Stimulated activated CD8-positive, alpha-beta memory T cell treated with anti-CD3 and anti-CD28 coated beads, Interleukin-4, amount 100 ng/mL, for 1 hour (primary cell): ENCODE measurements around the gene RAPGEF4.

Experiments
- DNase-seq, 2 donors: peaks; one replicate each; pipeline ENCODE4 v3.0.0-alpha.2; 2020; ENCODE audit warnings: low read depth in 2 of 2, low spot score in 1 of 2

Gene RAPGEF4

GRCh38 chr2:172821370-172822338 lies 86.0 kb downstream of the RAPGEF4 start:
- DNase-seq, result no peak

- DNase-seq, result no peak
Measured at GRCh38 chr2:172822585-172822984, 86.9 kb downstream of the RAPGEF4 start.

GRCh38 chr2:172823261-172823850 lies 87.7 kb downstream of the RAPGEF4 start:
- no peak for DNase-seq

- no peak for DNase-seq
Measured at GRCh38 chr2:172826522-172826921, 90.9 kb downstream of the RAPGEF4 start.

- no peak for DNase-seq
Measured at GRCh38 chr2:172829229-172829628, 93.6 kb downstream of the RAPGEF4 start.

- DNase-seq, result no peak
Measured at GRCh38 chr2:172830482-172830881, 94.8 kb downstream of the RAPGEF4 start.

- DNase-seq, result no peak
Measured at GRCh38 chr2:172833898-172834297, 98.3 kb downstream of the RAPGEF4 start.

- no peak for DNase-seq
Measured at GRCh38 chr2:172834881-172835280, 99.2 kb downstream of the RAPGEF4 start.

- DNase-seq, result no peak
Measured at GRCh38 chr2:172836347-172836821, 100.7 kb downstream of the RAPGEF4 start.

GRCh38 chr2:172836827-172837226 lies 101.2 kb downstream of the RAPGEF4 start:
- DNase-seq, result no peak

GRCh38 chr2:172839446-172839845 lies 103.8 kb downstream of the RAPGEF4 start:
- DNase-seq, result no peak

- DNase-seq, result no peak
Measured at GRCh38 chr2:172842511-172843265, 107.0 kb downstream of the RAPGEF4 start.

- DNase-seq, result no peak
Measured at GRCh38 chr2:172843266-172843582, 107.6 kb downstream of the RAPGEF4 start.

- no peak for DNase-seq
Measured at GRCh38 chr2:172843902-172844715, 108.5 kb downstream of the RAPGEF4 start.

- DNase-seq, result no peak
Measured at GRCh38 chr2:172845028-172845630, 109.5 kb downstream of the RAPGEF4 start.

GRCh38 chr2:172846551-172846950 lies 110.9 kb downstream of the RAPGEF4 start:
- DNase-seq, result no peak

GRCh38 chr2:172847188-172847587 lies 111.5 kb downstream of the RAPGEF4 start:
- DNase-seq, result no peak

GRCh38 chr2:172848519-172848918 lies 112.9 kb downstream of the RAPGEF4 start:
- DNase-seq, result no peak

GRCh38 chr2:172849519-172850217 lies 114.0 kb downstream of the RAPGEF4 start:
- DNase-seq, result no peak

- no peak for DNase-seq
Measured at GRCh38 chr2:172855588-172855987, 119.9 kb downstream of the RAPGEF4 start.
